IPS-18c (cell line): Measurements from ENCODE around the gene ZCCHC8.
A peak's percentile ranks its signal among the peaks of the same experiment; 100 is the strongest.

Source experiments
- H3K4me3 ChIP-seq: 2 replicates; pipeline ENCODE4 v1.7.0; 2013; ENCODE audit warnings: low read depth, mild to moderate bottlenecking, low read length, moderate library complexity; ENCODE audit not compliant: insufficient read depth
- H3K9me3 ChIP-seq: one replicate; pipeline ENCODE4 v1.6.1; 2013; ENCODE audit warnings: mild to moderate bottlenecking, low read length, moderate library complexity; ENCODE audit not compliant: control insufficient read depth, insufficient read depth

The ZCCHC8 gene

DNA sequence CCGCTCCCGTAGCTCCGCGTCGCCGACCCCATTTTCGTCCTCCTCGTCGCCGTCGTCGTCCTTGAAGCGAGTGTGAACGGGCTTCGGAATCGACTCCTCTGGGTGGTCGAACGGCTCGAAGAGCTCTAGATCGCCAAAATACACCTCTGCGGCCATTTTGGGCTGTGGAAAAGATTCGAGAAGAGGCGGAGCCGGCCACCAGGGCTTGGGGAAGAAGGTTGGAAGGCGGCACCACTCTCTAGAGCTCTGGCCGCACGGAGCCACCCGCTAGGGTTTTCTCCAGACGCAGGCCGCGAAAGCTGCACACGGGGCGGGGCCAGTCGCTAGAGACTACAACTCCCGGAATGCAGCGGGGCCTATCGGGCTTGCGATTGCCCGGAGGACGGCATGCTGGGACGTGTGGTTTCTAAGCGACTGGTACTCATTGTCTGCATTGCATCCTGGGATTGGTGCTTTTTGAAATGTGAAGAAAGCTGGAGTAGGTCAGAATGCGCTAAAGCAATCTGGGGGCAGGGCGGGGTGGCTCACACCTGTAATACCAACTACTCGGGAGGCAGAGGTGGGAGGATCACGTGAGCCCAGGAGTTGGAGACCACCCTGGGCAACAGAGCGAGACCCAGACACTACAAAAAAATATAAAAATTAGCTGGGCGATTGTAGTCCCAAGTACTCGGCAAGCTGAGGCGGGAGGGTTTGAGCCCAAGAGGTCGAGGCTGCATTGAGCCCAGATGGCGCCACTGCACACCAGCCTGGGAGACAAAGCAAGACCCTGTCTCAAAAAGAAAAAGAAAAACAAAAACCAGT lies at the start of gene ZCCHC8:
Gene ZCCHC8 (minus strand): TSS at position 248 of the 804 bp plus-strand sequence. CDS start 92 bp downstream, at position 156.
- Histone ChIP-seq H3K9me3 (no peaks in the 10 kb centered on the region), H3K4me3 (peak within 1 kb of the TSS; percentile 94)

DNA sequence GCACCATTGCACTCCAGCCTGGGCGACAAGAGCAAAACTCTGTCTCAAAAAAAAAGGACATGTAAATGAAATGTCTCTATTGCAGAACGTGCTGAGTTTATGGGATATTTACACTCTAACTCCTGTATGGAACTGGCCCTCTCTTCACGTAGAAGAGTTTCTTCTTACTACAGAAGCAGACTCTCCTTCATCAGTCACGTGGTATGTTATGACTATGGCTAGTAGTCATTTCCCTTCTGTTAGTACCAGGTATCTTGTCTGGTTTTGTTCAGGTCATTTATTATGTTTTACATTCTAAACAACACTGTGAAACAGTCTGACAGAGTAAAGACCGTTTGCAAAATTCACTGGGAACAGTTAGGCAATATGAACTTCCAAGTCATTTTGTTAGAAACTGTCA lies 46.6 kb upstream of the ZCCHC8 start:
- no peak overlapping the region for H3K4me3 ChIP-seq
- no peaks in the 10 kb centered on the region for H3K9me3 ChIP-seq

DNA sequence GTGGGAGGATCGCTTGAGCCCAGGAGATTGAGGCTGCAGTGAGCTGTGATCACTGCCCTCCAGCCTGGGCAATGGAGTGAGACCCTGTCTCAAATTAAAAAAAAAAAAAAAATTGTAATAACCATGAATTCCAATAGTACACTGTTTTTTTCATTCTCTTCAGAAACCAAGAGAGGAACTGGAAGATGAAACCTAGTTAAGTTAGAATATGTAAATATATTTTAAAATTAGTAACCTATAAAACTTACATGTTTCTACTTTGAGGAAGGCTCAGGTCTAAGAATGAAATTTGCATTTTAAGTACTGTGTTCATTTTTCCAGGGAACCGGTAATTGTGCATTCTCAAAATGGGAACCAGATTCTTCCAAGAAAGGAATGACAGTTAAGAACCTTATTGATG lies 45.1 kb upstream of the ZCCHC8 start:
- Histone ChIP-seq H3K9me3 (no peaks in the 10 kb centered on the region), H3K4me3 (no peak overlapping the region)

DNA sequence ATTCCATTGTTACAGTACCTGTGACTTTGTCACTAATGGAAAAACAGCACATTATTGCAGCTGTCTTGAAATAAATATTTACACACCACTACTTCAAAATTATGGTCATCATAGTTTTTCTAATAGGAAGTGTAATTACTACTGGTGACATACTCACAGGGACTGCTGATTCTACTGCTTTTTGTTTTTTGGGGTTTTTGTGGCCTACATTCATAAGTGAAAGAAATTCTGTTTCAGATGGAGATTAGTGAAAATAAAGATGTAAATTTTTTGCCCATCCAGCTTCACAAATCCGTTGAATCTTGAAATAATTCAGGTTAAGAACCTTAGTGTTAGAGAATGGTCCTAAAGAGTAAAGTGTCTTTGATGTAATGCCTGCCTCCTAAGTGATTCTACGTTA lies 43.8 kb upstream of the ZCCHC8 start:
- H3K9me3 ChIP-seq, result no peaks in the 10 kb centered on the region
- H3K4me3 ChIP-seq, result no peak overlapping the region

DNA sequence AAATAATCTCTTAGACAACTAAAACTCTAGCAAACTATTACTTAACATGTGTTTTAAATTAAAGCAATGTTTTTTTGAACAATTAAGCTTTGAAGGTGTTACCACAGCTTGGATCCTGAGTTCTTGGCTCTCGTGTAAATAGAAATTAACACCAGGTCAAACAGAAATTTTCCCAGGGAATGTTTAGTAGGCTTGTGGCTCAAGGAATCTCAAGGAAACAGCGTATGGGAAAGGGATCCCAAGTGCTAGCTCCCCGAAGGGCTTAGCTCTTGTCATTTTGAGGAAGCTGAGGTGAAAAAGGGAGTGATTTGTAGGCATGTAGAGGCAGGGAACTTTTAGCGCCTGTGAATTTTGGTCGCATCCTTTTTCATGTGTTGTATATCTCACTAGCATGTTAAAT lies 37.8 kb upstream of the ZCCHC8 start:
- H3K4me3 ChIP-seq, result no peak overlapping the region
- no peaks in the 10 kb centered on the region for H3K9me3 ChIP-seq

- H3K9me3 ChIP-seq, result no peaks in the 10 kb centered on the region
- H3K4me3 ChIP-seq, result no peak overlapping the region
These were observed 36.3 kb upstream of the ZCCHC8 start for GRCh38 chr12:122537021-122537420.

DNA sequence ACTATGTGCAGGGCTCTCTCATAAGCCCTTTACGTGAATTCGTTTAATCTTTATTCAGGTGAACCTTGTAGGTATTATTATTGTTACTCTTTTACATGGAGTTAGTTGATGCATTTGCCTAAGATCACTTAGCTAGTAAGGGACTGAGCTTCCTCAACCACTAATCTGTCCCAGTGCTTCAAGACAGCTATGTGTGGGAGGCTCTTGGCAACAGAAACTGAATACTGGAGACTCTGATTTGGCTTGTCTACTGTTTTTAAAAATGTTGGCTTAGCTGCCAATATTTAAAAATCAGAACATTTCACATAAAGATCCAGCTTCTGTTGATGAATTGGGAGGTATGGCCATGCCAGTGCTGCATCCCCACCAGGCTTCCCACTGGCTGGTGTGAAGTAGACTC lies 33.1 kb upstream of the ZCCHC8 start:
- no peak overlapping the region for H3K4me3 ChIP-seq
- H3K9me3 ChIP-seq, result no peaks in the 10 kb centered on the region

- H3K9me3 ChIP-seq, result no peaks in the 10 kb centered on the region
- H3K4me3 ChIP-seq, result no peak overlapping the region
These were observed 28.3 kb upstream of the ZCCHC8 start for GRCh38 chr12:122528992-122529391.

- no peaks in the 10 kb centered on the region for H3K9me3 ChIP-seq
- H3K4me3 ChIP-seq, result no peak overlapping the region
These were observed 27.9 kb upstream of the ZCCHC8 start for GRCh38 chr12:122528582-122528981.

DNA sequence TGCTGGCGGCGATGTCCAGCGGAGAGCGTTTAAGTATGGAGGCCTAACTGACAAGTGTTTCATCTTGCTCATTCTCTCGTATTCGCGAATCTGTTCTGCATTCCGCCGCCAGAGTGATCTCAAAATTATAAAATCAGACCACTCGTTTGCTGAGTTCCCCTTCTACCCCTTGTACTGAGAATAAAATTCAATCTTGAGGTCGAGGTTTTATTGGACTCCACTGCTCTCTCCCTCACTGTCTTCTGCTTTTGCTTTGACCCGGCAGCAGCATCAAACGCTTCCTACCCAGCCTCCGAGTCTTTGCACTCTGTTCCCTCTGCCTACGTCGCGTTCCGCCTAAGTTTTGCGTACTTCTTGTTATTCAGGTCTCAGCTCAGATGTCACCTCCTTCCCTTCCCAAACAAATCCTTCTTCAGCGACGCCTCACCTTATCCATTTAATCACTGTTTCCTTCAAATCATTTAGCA lies 26.8 kb upstream of the ZCCHC8 start:
- no peaks in the 10 kb centered on the region for H3K9me3 ChIP-seq
- peak overlapping the region; percentile 91 for H3K4me3 ChIP-seq

DNA sequence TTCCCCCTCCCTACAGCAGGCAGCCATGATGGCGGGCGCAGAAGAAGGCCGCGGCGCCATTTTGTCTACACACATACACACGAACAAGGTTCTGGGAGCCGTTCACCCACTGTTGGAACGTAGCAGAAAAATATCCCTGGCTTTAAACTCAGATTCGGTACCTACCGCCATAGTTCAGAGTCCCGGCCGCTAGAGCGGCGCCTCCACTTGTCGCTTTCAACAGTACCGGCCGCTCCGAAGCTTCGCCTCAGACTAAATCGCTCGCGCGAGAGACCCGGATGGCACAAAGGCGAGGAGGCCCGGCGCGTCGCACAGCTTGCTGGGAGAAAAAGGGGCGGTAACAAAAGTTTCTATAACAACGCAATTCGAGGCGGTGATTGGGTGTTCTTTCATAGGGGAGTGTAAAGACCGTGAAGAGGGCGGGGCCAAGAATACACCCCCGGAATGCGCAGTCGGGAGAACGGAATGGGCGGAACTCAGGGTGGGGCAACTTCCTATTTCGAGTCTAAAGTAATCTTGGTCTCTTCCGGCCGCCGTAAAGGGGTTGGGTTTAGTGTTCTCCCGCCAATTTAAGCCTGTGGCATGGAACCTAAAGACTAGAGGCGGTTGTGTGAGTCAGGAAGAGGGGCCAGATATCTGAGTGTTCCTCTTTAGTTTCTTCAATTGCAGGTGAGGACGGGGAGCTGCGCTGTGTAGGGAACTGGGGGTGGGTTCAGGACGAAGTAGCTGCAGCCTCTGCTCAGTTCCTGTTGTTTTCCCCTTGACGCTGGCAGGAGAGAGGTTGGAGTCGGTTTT lies 26.1 kb upstream of the ZCCHC8 start, which contains the start of the genes KNTC1 and RSRC2:
Gene KNTC1 (plus strand): TSS at position 567 of the 795 bp plus-strand sequence. CDS start 2,815 bp downstream, outside the sequence.
Gene RSRC2 (minus strand): TSS at position 254 of the 795 bp plus-strand sequence. CDS start 83 bp downstream, at position 171.
- Histone ChIP-seq H3K9me3 (no peaks in the 10 kb centered on the region), H3K4me3 (peak within 1 kb of the TSS; percentile 91)

DNA sequence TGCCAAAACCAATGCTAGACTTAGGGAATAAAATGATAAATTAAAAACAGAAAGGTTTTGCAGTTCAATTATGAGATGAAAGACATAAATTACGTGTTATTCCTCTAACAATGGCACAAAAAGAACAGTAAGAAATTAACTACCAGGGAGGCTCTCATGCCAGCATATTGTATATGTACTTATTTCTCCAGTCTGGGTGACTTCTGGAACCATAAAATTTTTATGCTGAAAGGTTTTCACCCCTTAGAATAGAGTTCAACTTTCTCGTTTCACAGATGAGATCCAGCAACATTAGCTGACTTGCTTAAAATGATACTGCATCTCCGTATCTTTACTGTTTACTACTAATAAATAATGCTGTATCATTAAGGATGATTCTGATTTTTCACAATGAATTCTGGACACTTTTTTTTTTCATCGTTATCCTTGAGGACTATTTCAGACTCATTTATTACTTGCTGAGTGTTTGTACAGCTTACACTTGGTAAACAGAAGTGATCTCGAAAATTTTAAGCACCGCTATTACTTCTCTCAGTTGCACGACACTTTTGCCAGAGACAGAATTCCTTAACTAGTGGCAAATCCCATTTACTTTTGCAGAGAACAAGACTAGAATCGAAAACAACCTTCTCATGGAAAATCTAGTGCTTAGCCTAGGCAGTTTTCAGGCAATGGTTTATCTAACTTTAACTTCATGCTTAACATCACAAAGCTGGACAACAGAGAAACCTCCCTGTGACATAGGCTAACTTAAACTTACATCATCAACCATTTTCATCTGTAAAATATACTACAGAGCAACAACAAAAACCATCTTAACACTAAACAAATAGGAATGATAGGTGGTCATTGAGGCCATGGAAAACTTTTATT lies 23.4 kb upstream of the ZCCHC8 start:
- Histone ChIP-seq H3K9me3 (no peaks in the 10 kb centered on the region), H3K4me3 (0 out of 2 replicates have a peak overlapping the region, but pooled peaks have one; percentile 17)

GRCh38 chr12:122523280-122523679 lies 22.5 kb upstream of the ZCCHC8 start:
- no peak overlapping the region for H3K4me3 ChIP-seq
- H3K9me3 ChIP-seq, result no peaks in the 10 kb centered on the region

DNA sequence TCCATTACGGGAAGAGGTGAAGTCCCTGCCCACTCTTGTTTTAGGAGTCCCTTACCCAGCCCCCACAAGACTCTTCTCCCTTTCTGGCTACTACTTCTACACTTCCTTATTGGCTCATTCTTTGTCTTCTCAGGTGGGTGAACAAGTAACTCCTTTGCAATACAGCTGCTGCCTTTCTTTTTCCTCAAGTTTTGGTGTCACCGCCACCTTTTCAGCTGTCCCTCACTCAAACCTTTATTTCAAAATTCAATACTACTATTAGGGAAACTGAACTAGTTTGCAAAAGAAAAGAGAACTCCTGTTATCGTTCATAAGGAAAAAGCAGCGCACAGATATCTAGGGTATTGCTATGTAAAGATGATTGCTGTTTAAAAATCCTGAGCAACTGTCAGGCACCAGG lies 19.9 kb upstream of the ZCCHC8 start:
- no peaks in the 10 kb centered on the region for H3K9me3 ChIP-seq
- H3K4me3 ChIP-seq, result no peak overlapping the region

- Histone ChIP-seq H3K4me3 (no peak overlapping the region), H3K9me3 (no peaks in the 10 kb centered on the region)
These were observed 18.7 kb upstream of the ZCCHC8 start for GRCh38 chr12:122519418-122519817.

GRCh38 chr12:122518908-122519307 lies 18.2 kb upstream of the ZCCHC8 start:
- Histone ChIP-seq H3K9me3 (no peaks in the 10 kb centered on the region), H3K4me3 (no peak overlapping the region)

- no peaks in the 10 kb centered on the region for H3K9me3 ChIP-seq
- H3K4me3 ChIP-seq, result no peak overlapping the region
These were observed 17.1 kb upstream of the ZCCHC8 start for GRCh38 chr12:122517877-122518276.
